DND-41 (cell line): ENCODE measurements around the gene STKLD1.

Experiments
- CTCF ChIP-seq: IDR thresholded peaks from 2 replicates; pipeline ENCODE4 v1.5.1; 2012; ENCODE audit warnings: borderline replicate concordance, low read length, moderate library complexity, mild to moderate bottlenecking; ENCODE audit not compliant: poor library complexity, severe bottlenecking; ENCODE audit errors: extremely low read depth
- EZH2 ChIP-seq: IDR thresholded peaks from 3 replicates; pipeline ENCODE4 v1.6.1; 2012; ENCODE audit warnings: borderline replicate concordance, low read depth, mild to moderate bottlenecking, moderate library complexity, low read length, inconsistent platforms; ENCODE audit not compliant: severe bottlenecking

- TF ChIP-seq EZH2 (no peak), CTCF (no peak)
Measured at GRCh38 chr9:133368249-133368881, 7.8 kb upstream of the STKLD1 start.
